K562 (cell line): Measurements from ENCODE around the gene CCDC187. TPM values are rescaled to one million over a fixed set of nuclear protein-coding genes. Genes with fewer than 3 reads are reported as not detected.

ENCODE experiments used
- ATAC-seq: fragments of 200-7000 bp; cut with Tn5 transposase; 3 replicates; pipeline ENCODE4 v1.9.1; 2020; ENCODE audit warnings: moderate library complexity
- BruUV-seq: library from RNA; stranded (reverse); fragments of 400-500 nt; replicated peaks from 2 replicates; lab custom pipeline; 2021; lab: Mats Ljungman, UMichigan
- CTCF ChIA-PET: fragments of 300-600 bp; formaldehyde crosslinking; extraction: SDS; loops from one replicate; lab custom pipeline; 2021; ENCODE audit warnings: low intra/inter-chr PET ratio; lab: Yijun Ruan, JAX
- POLR2A ChIA-PET: fragments of 300-600, 350-650 bp; sonication (Branson Sonifier 250); formaldehyde crosslinking; extraction: SDS; loops from one replicate; lab custom pipeline; 2021; ENCODE audit warnings: antibody characterized with exemption, inconsistent platforms; lab: Yijun Ruan, JAX
- DNase-seq, 4 experiments: peaks; one replicate each; pipeline versions ENCODE4 v3.0.0 to v3.0.0-alpha.2; 2011 to 2018; ENCODE audit warnings: low spot score in 3 of 4, mixed read lengths in 3 of 4; ENCODE audit errors: extremely low read depth in 1 of 4
- FAIRE-seq: peaks from 2 replicates; lab custom pipeline; 2011; peaks lifted over from hg19 to GRCh38; lab: Jason Lieb, UNC
- H2AFZ ChIP-seq: 2 replicates; pipeline ENCODE4 v1.6.0; 2011; ENCODE audit warnings: low read depth, low read length, control low read depth, inconsistent platforms
- H3K27ac ChIP-seq: fragments of 200-600 bp; 3 replicates; pipeline ENCODE4 v1.8.0; 2011; ENCODE audit warnings: low read depth, mild to moderate bottlenecking, control low read depth, inconsistent platforms, low read length, moderate library complexity, mixed read lengths; ENCODE audit errors: extremely low read depth
- H3K27me3 ChIP-seq, 2 experiments: fragments of 300-600 bp in 1 of 2; 2 replicates in 1 of 2; 3 replicates in 1 of 2; pipeline versions ENCODE4 v1.6.0 to v1.8.0; 2011; ENCODE audit warnings: inconsistent platforms in 2 of 2, low read length in 2 of 2, mild to moderate bottlenecking in 1 of 2, mixed read lengths in 1 of 2, moderate library complexity in 1 of 2; ENCODE audit not compliant: control insufficient read depth in 2 of 2, insufficient read depth in 2 of 2
- H3K36me3 ChIP-seq: fragments of 300-600 bp; 3 replicates; pipeline ENCODE4 v1.8.0; 2011; ENCODE audit warnings: mild to moderate bottlenecking, low read length, inconsistent platforms; ENCODE audit not compliant: control insufficient read depth, insufficient read depth
- H3K4me1 ChIP-seq, 2 experiments: fragments of 200-600 bp in 1 of 2; replicated peaks in 1 of 2; 2 replicates in 1 of 2; 3 replicates in 1 of 2; pipeline versions ENCODE4 v1.5.1 to v1.8.0; 2011; ENCODE audit warnings: inconsistent platforms in 2 of 2, low read length in 2 of 2, mild to moderate bottlenecking in 1 of 2, mixed read lengths in 1 of 2, moderate library complexity in 1 of 2; ENCODE audit not compliant: control insufficient read depth in 2 of 2, insufficient read depth in 2 of 2
- H3K4me2 ChIP-seq: 2 replicates; pipeline ENCODE4 v1.6.1; 2011; ENCODE audit warnings: low read length, control low read depth, inconsistent platforms, mixed read lengths; ENCODE audit not compliant: insufficient read depth
- H3K4me3 ChIP-seq: fragments of 200-600 bp; sonication (generic), shearing (Covaris generic); 2 replicates; pipeline ENCODE4 v1.5.1; 2016; ENCODE audit warnings: control low read depth, inconsistent platforms
- H3K79me2 ChIP-seq: fragments of 200-600 bp; 3 replicates; pipeline ENCODE4 v1.8.0; 2011; ENCODE audit warnings: low read length, inconsistent platforms; ENCODE audit not compliant: control insufficient read depth, insufficient read depth
- H3K9ac ChIP-seq, 2 experiments: 2 replicates each; pipeline versions ENCODE4 v1.6.0 to v1.6.1; 2011; ENCODE audit warnings: low read depth in 2 of 2, low read length in 2 of 2, control low read depth in 1 of 2, inconsistent platforms in 1 of 2, mild to moderate bottlenecking in 1 of 2, mixed read lengths in 1 of 2; ENCODE audit not compliant: insufficient read depth in 1 of 2
- H3K9me1 ChIP-seq: one replicate; pipeline ENCODE4 v1.6.0; 2011; ENCODE audit warnings: inconsistent platforms, mild to moderate bottlenecking, low read length, moderate library complexity; ENCODE audit not compliant: control insufficient read depth, insufficient read depth
- H3K9me3 ChIP-seq: replicated peaks from 2 replicates; pipeline ENCODE4 v1.5.1; 2011; ENCODE audit warnings: low read depth, low read length, inconsistent platforms; ENCODE audit not compliant: control insufficient read depth, insufficient read depth
- H4K20me1 ChIP-seq: replicated peaks from 2 replicates; pipeline ENCODE4 v1.6.1; 2011; ENCODE audit warnings: low read length, inconsistent platforms, mixed read lengths; ENCODE audit not compliant: control insufficient read depth, insufficient read depth
- BDP1 ChIP-seq: IDR thresholded peaks from 3 replicates; pipeline ENCODE4 v1.6.1; 2011; ENCODE audit not compliant: insufficient read length, insufficient read depth
- HNRNPLL ChIP-seq: fragments of 200-400 bp; formaldehyde crosslinking; IDR thresholded peaks from 2 replicates; pipeline ENCODE4 v1.6.1; 2017; ENCODE audit warnings: low read length, low read depth, mild to moderate bottlenecking; ENCODE audit not compliant: poor library complexity, severe bottlenecking
- NFIC ChIP-seq: fragments of 450-650 bp; IDR thresholded peaks from 2 replicates; pipeline ENCODE4 v1.6.1; 2017; ENCODE audit warnings: mild to moderate bottlenecking, inconsistent platforms
- NKRF ChIP-seq: fragments of 450-650 bp; IDR thresholded peaks from 2 replicates; pipeline ENCODE4 v1.6.1; 2016; ENCODE audit warnings: borderline replicate concordance
- SMARCA5 ChIP-seq: fragments of 450-650 bp; IDR thresholded peaks from 2 replicates; pipeline ENCODE4 v1.6.1; 2016
- TGIF2 ChIP-seq: sonication (generic); formaldehyde crosslinking; IDR thresholded peaks from 2 replicates; pipeline ENCODE4 v1.8.1; 2022; ENCODE audit warnings: mild to moderate bottlenecking, missing genetic modification reagents, moderate library complexity
- ZBTB7A ChIP-seq: IDR thresholded peaks from 2 replicates; pipeline ENCODE4 v1.6.1; 2011; ENCODE audit warnings: low read depth, mild to moderate bottlenecking, low read length, moderate library complexity, borderline replicate concordance; ENCODE audit not compliant: control insufficient read depth
- ZC3H4 ChIP-seq: sonication (generic); formaldehyde crosslinking; IDR thresholded peaks from 2 replicates; pipeline ENCODE4 v1.9.0; 2021; ENCODE audit warnings: missing genetic modification reagents, borderline replicate concordance
- ZNF668 ChIP-seq: fragments of 250-450 bp; sonication (Bioruptor Pico); IDR thresholded peaks from 2 replicates; pipeline ENCODE4 v1.8.0; 2022; ENCODE audit warnings: mild to moderate bottlenecking, inconsistent platforms
- WGBS: fragments of 100-300 bp; shearing (Covaris generic); methylation state at CpG from one replicate; pipeline ENCODE4 v1.1.6; 2016; ENCODE audit warnings: low coverage, mixed read lengths; ENCODE audit not compliant: insufficient coverage; ENCODE audit errors: missing lambda C conversion rate; 5-methylcytosine and 5-hydroxymethylcytosine counted together
- in situ Hi-C: fragments of 300-500 bp; cut with MboI; formaldehyde crosslinking; loops from 4 replicates; pipeline ENCODE4 v1.15.0; 2018; ENCODE audit warnings: inconsistent platforms, mixed read lengths
- intact Hi-C: fragments of 100-400 bp; cut with micrococcal nuclease; formaldehyde crosslinking; loops from 2 replicates; pipeline ENCODE4 v1.14.2; 2022
- polyA plus RNA-seq, 8 experiments: library from polyadenylated mRNA; depleted of rRNA in 4 of 8; stranded (reverse) in 5 of 8; unstranded in 3 of 8; fragments of >200 nt; fragmentation: Nextera tagmentation in 2 of 8; fragmentation: Illumina TruSeq in 1 of 8; extraction: Ambion mirVana in 2 of 8; extraction: Trizol in 1 of 8; gene quantifications; 2 replicates each; pipeline versions ENCODE4 v1.2.1 to v1.2.3, GENCODE V29; 2011 to 2014; ENCODE audit warnings: inconsistent platforms in 1 of 8, missing spikeins in 1 of 8
- total RNA-seq, 7 experiments: library from RNA; depleted of rRNA in 6 of 7; stranded (reverse); fragments of >200 nt in 6 of 7; fragmentation: Illumina TruSeq in 2 of 7; extraction: Trizol in 2 of 7; gene quantifications; 2 replicates each; pipeline versions ENCODE4 v1.2.1 to v1.2.3, GENCODE V29; 2011 to 2021; ENCODE audit warnings: low replicate concordance in 1 of 7
- TF ChIP-seq, protein P1 (sequence below), 2 experiments: fragments of 450-650 bp; IDR thresholded peaks; 2 replicates each; pipeline ENCODE4 v1.6.1; 2016

CCDC187 gene
- total and polyA plus RNA-seq, 9 of the 15 experiments (the other 6 are each of a cell fraction or from before 2014, with no cell fraction given), result not detected

GRCh38 chr9:136310273-136311030 lies 6.6 kb upstream of the CCDC187 start:
- 0 out of 4 replicates have a peak overlapping the region, but pooled peaks of 1 of the 2 experiments have one; percentile 56 for H3K9ac ChIP-seq
- 21% methylated on average over 27 of the region's 28 CpGs for WGBS
- H3K9me3 ChIP-seq, result peaks cover 18% of the 10 kb centered on the region
- H3K4me2 ChIP-seq, result no peak overlapping the region
- no peak overlapping the region for H2AFZ ChIP-seq
- H3K36me3 ChIP-seq, result no peaks in the 10 kb centered on the region; the same call in 2 of the 3 replicates
- no peaks in the 10 kb centered on the region for H3K9me1 ChIP-seq
- FAIRE-seq, result no peak
- ChIA-PET POLR2A (interaction anchor here (1.0 kb wide), 1 partner anchor 53 kb away, joined by 3 read pairs; the partner anchor contains the start of gene DNLZ), CTCF (no interaction called here)
- TF ChIP-seq NFIC (peak; percentile 64), HNRNPLL (no peak), ZBTB7A (peak; percentile 38; the same call in 1 of the 2 replicates)
- intact Hi-C loops (no loop called here), in situ Hi-C loops (no loop called here)
- no TSS peak for BruUV-seq
- peaks cover 5 to 46% of the 10 kb centered on the region in 2 experiments; a peak in 3 of 5 replicates for H3K4me1 ChIP-seq
- DNase-seq, result peak in 1 of 4 experiments; percentile 35
- peaks cover 0 to 12% of the 10 kb centered on the region in 2 experiments; a peak in 3 of 5 replicates for H3K27me3 ChIP-seq
- H3K4me3 ChIP-seq, result no peak overlapping the region
- no peak overlapping the region for H3K27ac ChIP-seq
- ATAC-seq, result no peak
- H4K20me1 ChIP-seq, result no peaks in the 10 kb centered on the region; the same call in 1 of the 2 replicates
- no peaks in the 10 kb centered on the region for H3K79me2 ChIP-seq

GRCh38 chr9:136309806-136310220 lies 5.9 kb upstream of the CCDC187 start:
- ChIA-PET CTCF (no interaction called here), POLR2A (no interaction called here)
- H4K20me1 ChIP-seq, result no peaks in the 10 kb centered on the region; the same call in 1 of the 2 replicates
- no peak for DNase-seq
- no peak overlapping the region for H3K27ac ChIP-seq
- peaks cover 13% of the 10 kb centered on the region for H3K9me3 ChIP-seq
- H3K9me1 ChIP-seq, result no peaks in the 10 kb centered on the region
- 56% methylated on average over 5 of the region's 5 CpGs for WGBS
- no peaks in the 10 kb centered on the region for H3K79me2 ChIP-seq
- no peak overlapping the region for H3K9ac ChIP-seq
- no peak overlapping the region for H3K4me3 ChIP-seq
- intact Hi-C loops (no loop called here), in situ Hi-C loops (no loop called here)
- ATAC-seq, result no peak
- H2AFZ ChIP-seq, result no peak overlapping the region
- no peaks in the 10 kb centered on the region; the same call in 2 of the 3 replicates for H3K36me3 ChIP-seq
- FAIRE-seq, result no peak
- H3K27me3 ChIP-seq, result peaks cover 0 to 18% of the 10 kb centered on the region in 2 experiments; a peak in 3 of 5 replicates
- no TSS peak for BruUV-seq
- H3K4me2 ChIP-seq, result no peak overlapping the region
- H3K4me1 ChIP-seq, result peaks cover 5 to 48% of the 10 kb centered on the region in 2 experiments; a peak in 3 of 5 replicates
- peak; percentile 78; the same call in 1 of the 2 replicates for TF ChIP-seq SMARCA5
- TF ChIP-seq BDP1, result no peak
- TF ChIP-seq TGIF2 (CRISPR knock-in tag), result no peak
- TF ChIP-seq, protein P1, sequence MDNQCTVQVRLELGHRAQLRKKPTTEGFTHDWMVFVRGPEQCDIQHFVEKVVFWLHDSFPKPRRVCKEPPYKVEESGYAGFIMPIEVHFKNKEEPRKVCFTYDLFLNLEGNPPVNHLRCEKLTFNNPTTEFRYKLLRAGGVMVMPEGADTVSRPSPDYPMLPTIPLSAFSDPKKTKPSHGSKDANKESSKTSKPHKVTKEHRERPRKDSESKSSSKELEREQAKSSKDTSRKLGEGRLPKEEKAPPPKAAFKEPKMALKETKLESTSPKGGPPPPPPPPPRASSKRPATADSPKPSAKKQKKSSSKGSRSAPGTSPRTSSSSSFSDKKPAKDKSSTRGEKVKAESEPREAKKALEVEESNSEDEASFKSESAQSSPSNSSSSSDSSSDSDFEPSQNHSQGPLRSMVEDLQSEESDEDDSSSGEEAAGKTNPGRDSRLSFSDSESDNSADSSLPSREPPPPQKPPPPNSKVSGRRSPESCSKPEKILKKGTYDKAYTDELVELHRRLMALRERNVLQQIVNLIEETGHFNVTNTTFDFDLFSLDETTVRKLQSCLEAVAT (IDR thresholded peaks at IDR 0.05), result peak in 1 of 2 experiments; percentile 32; a peak in 1 of 4 replicates
- TF ChIP-seq ZNF668 (CRISPR knock-in tag), result no peak
- no peak for TF ChIP-seq ZC3H4 (CRISPR knock-in tag)
- peak; percentile 66 for TF ChIP-seq NKRF
